HK-2 (cell line): ENCODE results near the gene ZNF626.
"Not testable (repeated sequence)": the region's sequence is repeated elsewhere in the genome, so short reads cannot be mapped to it uniquely, and the experiment has no call there.

Experiments
- DNase-seq: peaks from one replicate; pipeline ENCODE4 v3.0.0-alpha.2; 2018; ENCODE audit not compliant: unreplicated experiment

The ZNF626 gene

GRCh38 chr19:20661150-20661819, at the start of gene ZNF626:
TSS of gene ZNF626 (minus strand) at chr19:20661571. CDS start at chr19:20661446, 125 bp downstream.
- peak; percentile 62 for DNase-seq

- DNase-seq = no peak
Measured at GRCh38 chr19:20669263-20669662, 7.9 kb upstream of the ZNF626 start.

- DNase-seq = no peak
Measured at GRCh38 chr19:20667281-20667680, 5.9 kb upstream of the ZNF626 start.

GRCh38 chr19:20664901-20665781, 3.8 kb upstream of the ZNF626 start:
- DNase-seq = no peak

GRCh38 chr19:20664475-20664874, 3.1 kb upstream of the ZNF626 start:
- not testable (repeated sequence) for DNase-seq

GRCh38 chr19:20662421-20663105, 1.2 kb upstream of the ZNF626 start:
- no peak for DNase-seq

GRCh38 chr19:20660473-20661140, 764 bp downstream of the ZNF626 start:
- no peak for DNase-seq

- DNase-seq = no peak
Measured at GRCh38 chr19:20640545-20640944, 20.8 kb downstream of the ZNF626 start.

- no peak for DNase-seq
Measured at GRCh38 chr19:20640023-20640422, 21.3 kb downstream of the ZNF626 start.

- DNase-seq = not testable (repeated sequence)
Measured at GRCh38 chr19:20624560-20624959, 36.8 kb downstream of the ZNF626 start.

- no peak for DNase-seq
Measured at GRCh38 chr19:20616071-20616470, 45.3 kb downstream of the ZNF626 start.

- not testable (repeated sequence) for DNase-seq
Measured at GRCh38 chr19:20614971-20615370, 46.4 kb downstream of the ZNF626 start.

GRCh38 chr19:20612711-20613316, 48.6 kb downstream of the ZNF626 start:
- no peak for DNase-seq

- DNase-seq = no peak
Measured at GRCh38 chr19:20611866-20612265, 49.5 kb downstream of the ZNF626 start.

- DNase-seq = no peak
Measured at GRCh38 chr19:20607943-20608342, 53.4 kb downstream of the ZNF626 start.
